Spleen (tissue), 11 donors: ENCODE data around the gene SKI. TPM values are rescaled to one million over a fixed set of nuclear protein-coding genes. Genes with fewer than 3 reads are reported as not detected.
A peak's percentile ranks its signal among the peaks of the same experiment; 100 is the strongest.

Experiments
- DNase-seq: peaks from one replicate; pipeline ENCODE4 v3.0.0-alpha.2; 2020
- H3K27ac ChIP-seq, 8 donors: fragments of 200-600 bp; sonication (generic) in 7 of 8; 1 replicate in 4 of 8; 2 replicates in 4 of 8; pipeline versions ENCODE4 v1.5.0 to v1.8.0; 2016 to 2021; ENCODE audit warnings: inconsistent platforms in 4 of 8, mild to moderate bottlenecking in 4 of 8, moderate library complexity in 1 of 8
- H3K27me3 ChIP-seq, 7 donors: fragments of 200-600 bp; sonication (generic) in 6 of 7; replicated peaks in 1 of 7; 1 replicate in 4 of 7; 2 replicates in 3 of 7; pipeline versions ENCODE4 v1.5.0 to v1.8.0; 2016 to 2021; ENCODE audit warnings: inconsistent platforms in 3 of 7, mild to moderate bottlenecking in 1 of 7
- H3K36me3 ChIP-seq, 6 donors: fragments of 200-600 bp; sonication (generic) in 5 of 6; 1 replicate in 4 of 6; 2 replicates in 2 of 6; pipeline versions ENCODE4 v1.5.0 to v1.8.0; 2016 to 2021; ENCODE audit warnings: inconsistent platforms in 2 of 6
- H3K4me1 ChIP-seq, 6 donors: fragments of 200-600 bp; sonication (generic) in 5 of 6; 1 replicate in 3 of 6; 2 replicates in 3 of 6; pipeline versions ENCODE4 v1.5.0 to v1.8.0; 2016 to 2021; ENCODE audit warnings: inconsistent platforms in 3 of 6
- H3K4me3 ChIP-seq, 8 donors: fragments of 200-600 bp; sonication (generic) in 7 of 8; 1 replicate in 4 of 8; 2 replicates in 4 of 8; pipeline versions ENCODE4 v1.5.0 to v1.8.0; 2016 to 2021; ENCODE audit warnings: inconsistent platforms in 4 of 8, mild to moderate bottlenecking in 4 of 8, moderate library complexity in 2 of 8
- H3K9me3 ChIP-seq, 8 donors: fragments of 200-600 bp; sonication (generic) in 7 of 8; 1 replicate in 4 of 8; 2 replicates in 4 of 8; pipeline versions ENCODE4 v1.5.0 to v1.8.0; 2016 to 2021; ENCODE audit warnings: inconsistent platforms in 4 of 8
- POLR2A ChIP-seq, 3 donors: fragments of 450-650 bp; IDR thresholded peaks; one replicate each; pipeline ENCODE4 v1.5.1; 2017; ENCODE audit warnings: antibody characterized with exemption in 3 of 3, mild to moderate bottlenecking in 1 of 3
- POLR2AphosphoS5 ChIP-seq, 3 donors: sonication (generic); formaldehyde crosslinking; IDR thresholded peaks; one replicate each; pipeline ENCODE4 v1.5.1; 2017; ENCODE audit warnings: antibody characterized with exemption in 3 of 3
- WGBS, 5 donors: extraction: QIAGEN DNeasy Blood & Tissue Kit in 3 of 5; methylation state at CpG; one replicate each; pipeline versions ENCODE4 v1.1.5 to v1.1.7; 2013 to 2018; 5-methylcytosine and 5-hydroxymethylcytosine counted together
- intact Hi-C: fragments of 100-400 bp; cut with DNase I; formaldehyde crosslinking; loops from one replicate; pipeline ENCODE4 v1.15.0; 2023; ENCODE audit warnings: low total_unique reads
- polyA plus RNA-seq, 3 donors: library from polyadenylated mRNA; stranded (reverse); fragments of 200-250 nt; gene quantifications; one replicate each; pipeline ENCODE4 v1.2.1, GENCODE V29; 2013
- total RNA-seq, 7 donors: library from RNA; depleted of rRNA in 3 of 7; stranded (reverse); fragments of >200 nt in 3 of 7; fragmentation: NEBNext Ultra II Directional in 4 of 7; extraction: Animal tissue kit (Norgen Biotek cat#: 25700) in 4 of 7; gene quantifications; one replicate each; pipeline versions ENCODE4 v1.1.0 to v1.2.1, GENCODE V29; 2016 to 2021
- TF ChIP-seq, protein P1 (sequence below), 11 experiments: fragments of 200-600 bp in 7 of 11; fragments of 450-650 bp in 4 of 11; sonication (generic) in 4 of 11; IDR thresholded peaks in 8 of 11; conservative IDR thresholded peaks in 3 of 11; 1 replicate in 7 of 11; 2 replicates in 4 of 11; pipeline versions ENCODE4 v1.4.0 to v1.8.0; 2016 to 2021; ENCODE audit warnings: antibody characterized with exemption in 11 of 11, inconsistent platforms in 4 of 11, mild to moderate bottlenecking in 1 of 11
- donor health status: healthy with polysubstance abuse.
- donor health status: DM: no; HTN: no; CAD: no; lungs with moderate emphysema.
- donor health status: DM: no; HTN: no; CAD: no.
- donor health status: Bipolar disorder and iron deficiency.
- donor health status: healthy.
- donor health status: DM: no; HTN: no; CAD: no.
- donor health status: DM: yes; HTN: yes; CAD: no.

The SKI gene
- total and polyA plus RNA-seq, 10 donors, result 4.4 to 100.0 (median 54.3) TPM

DNA sequence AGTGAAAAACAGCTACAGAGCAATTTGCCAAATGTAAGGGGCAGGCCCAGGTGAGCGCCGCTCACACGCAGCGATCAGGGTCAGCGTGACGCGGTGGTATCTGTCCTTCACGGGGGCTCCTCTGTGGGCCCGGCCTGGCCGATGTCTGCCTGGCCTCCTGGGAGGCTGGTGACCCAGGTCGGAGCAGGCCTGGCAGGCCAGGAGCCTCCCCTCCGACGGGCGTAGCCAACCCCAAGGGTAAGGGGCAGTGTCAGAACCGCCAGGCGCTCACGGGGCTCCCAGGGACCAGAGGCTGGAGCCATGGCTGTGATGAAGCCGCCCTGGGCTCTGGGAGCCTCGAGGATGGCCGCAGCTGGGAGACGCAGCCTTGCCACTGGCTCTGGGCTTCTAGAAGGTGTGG is 91.2 kb downstream of the SKI start:
- no peak overlapping the region for H3K4me3 ChIP-seq
- 81 to 95% (median 90%) methylated on average over 20 to 21 of the region's 21 CpGs for WGBS, 5 donors
- H3K9me3 ChIP-seq, result no peaks in the 10 kb centered on the region
- no peak overlapping the region for H3K27ac ChIP-seq
- peaks cover 0 to 61% (median 9%) of the 10 kb centered on the region in 7 donors for H3K27me3 ChIP-seq
- no peak for TF ChIP-seq POLR2A (IDR thresholded peaks at IDR 0.05)
- TF ChIP-seq, protein P1, sequence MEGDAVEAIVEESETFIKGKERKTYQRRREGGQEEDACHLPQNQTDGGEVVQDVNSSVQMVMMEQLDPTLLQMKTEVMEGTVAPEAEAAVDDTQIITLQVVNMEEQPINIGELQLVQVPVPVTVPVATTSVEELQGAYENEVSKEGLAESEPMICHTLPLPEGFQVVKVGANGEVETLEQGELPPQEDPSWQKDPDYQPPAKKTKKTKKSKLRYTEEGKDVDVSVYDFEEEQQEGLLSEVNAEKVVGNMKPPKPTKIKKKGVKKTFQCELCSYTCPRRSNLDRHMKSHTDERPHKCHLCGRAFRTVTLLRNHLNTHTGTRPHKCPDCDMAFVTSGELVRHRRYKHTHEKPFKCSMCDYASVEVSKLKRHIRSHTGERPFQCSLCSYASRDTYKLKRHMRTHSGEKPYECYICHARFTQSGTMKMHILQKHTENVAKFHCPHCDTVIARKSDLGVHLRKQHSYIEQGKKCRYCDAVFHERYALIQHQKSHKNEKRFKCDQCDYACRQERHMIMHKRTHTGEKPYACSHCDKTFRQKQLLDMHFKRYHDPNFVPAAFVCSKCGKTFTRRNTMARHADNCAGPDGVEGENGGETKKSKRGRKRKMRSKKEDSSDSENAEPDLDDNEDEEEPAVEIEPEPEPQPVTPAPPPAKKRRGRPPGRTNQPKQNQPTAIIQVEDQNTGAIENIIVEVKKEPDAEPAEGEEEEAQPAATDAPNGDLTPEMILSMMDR (IDR thresholded peaks at IDR 0.05 in 8 of 11, conservative IDR thresholded peaks at IDR 0.05 in 3 of 11), result no peak
- intact Hi-C loops, result no loop called here
- H3K4me1 ChIP-seq, result peaks cover 3 to 72% (median 33%) of the 10 kb centered on the region in 6 donors
- H3K36me3 ChIP-seq, result no peaks in the 10 kb centered on the region
- no peak for DNase-seq

DNA sequence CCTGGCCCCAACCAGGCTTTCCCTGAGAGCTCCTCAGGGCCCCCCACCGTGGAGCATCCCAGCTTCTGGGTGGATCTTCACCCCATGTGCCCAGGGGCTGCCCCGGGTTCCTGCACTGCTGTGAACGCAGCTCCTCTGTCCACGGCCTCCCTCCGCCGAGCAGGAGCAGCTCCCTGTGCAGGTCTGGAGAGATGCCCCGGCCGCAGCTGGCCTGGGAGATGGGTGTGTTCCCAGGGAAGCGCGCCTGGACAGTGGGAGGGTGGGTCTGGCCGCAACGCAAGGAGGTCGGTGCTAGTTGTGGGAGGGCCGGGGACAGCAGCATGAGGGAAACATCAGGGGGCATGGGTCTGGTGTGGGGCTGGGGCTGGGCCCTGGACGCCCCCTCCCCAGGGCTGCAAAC is 91.9 kb downstream of the SKI start:
- H3K27me3 ChIP-seq, result peaks cover 0 to 53% (median 9%) of the 10 kb centered on the region in 7 donors
- no peak for DNase-seq
- intact Hi-C loops, result no loop called here
- 89 to 94% (median 91%) methylated on average over 11 to 15 of the region's 15 CpGs for WGBS, 5 donors
- no peaks in the 10 kb centered on the region for H3K36me3 ChIP-seq
- H3K4me3 ChIP-seq, result no peak overlapping the region
- no peaks in the 10 kb centered on the region for H3K9me3 ChIP-seq
- H3K4me1 ChIP-seq, result peaks cover 0 to 64% (median 27%) of the 10 kb centered on the region in 6 donors
- TF ChIP-seq, protein P1 (IDR thresholded peaks at IDR 0.05 in 8 of 11, conservative IDR thresholded peaks at IDR 0.05 in 3 of 11), result no peak
- TF ChIP-seq POLR2AphosphoS5 (IDR thresholded peaks at IDR 0.05) (no peak), POLR2A (IDR thresholded peaks at IDR 0.05) (no peak)
- no peak overlapping the region for H3K27ac ChIP-seq

DNA sequence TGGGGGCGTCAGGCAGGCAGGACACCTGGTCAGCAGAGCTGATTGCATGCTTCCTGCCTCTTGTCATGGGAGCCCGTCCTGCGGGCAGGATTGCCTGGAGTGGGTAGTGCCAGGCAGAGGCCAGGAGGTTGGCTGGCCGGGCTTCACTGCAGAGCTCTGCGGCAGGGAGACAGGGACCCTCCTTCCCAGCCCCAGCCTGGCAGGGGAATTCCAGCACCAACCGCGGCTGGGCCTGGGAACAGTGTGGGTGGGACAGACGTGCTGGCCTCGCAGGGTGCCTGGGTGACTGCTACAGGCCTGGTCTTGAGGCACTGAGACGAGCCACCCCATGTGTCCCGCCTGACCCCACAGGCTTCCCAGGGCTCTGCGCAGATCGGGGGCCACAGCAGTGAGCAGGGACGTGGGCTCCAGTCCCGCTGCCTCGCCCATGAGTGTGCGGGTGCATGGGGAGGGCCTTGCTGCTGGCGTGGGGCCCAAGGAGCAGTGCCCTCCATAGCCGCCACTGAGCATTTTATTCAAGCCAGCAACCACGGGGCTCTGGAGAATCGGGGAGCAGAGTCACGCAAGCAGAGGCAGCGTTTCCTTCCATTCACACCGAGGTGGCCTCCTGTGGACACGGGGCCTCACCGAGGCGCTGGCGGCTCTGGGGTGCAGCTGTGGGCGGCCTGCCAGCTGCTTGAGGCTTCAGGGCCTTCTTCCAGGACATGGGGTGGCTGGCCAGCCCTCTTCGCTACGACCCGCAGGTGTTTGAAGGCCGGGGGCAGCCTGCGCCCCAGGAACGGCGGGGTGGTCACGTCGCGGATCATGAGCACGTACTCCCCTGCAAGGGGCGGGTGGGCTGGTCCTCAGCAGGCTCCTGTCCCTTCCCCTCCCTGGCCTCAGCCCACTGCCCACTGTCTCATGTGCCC is 92.9 kb downstream of the SKI start:
- H3K27ac ChIP-seq, result peak overlapping the region in 3 of 8 donors; percentile 13 to 56 (median 21)
- H3K9me3 ChIP-seq, result no peaks in the 10 kb centered on the region
- peaks cover 0 to 43% (median 9%) of the 10 kb centered on the region in 7 donors for H3K27me3 ChIP-seq
- H3K4me1 ChIP-seq, result peaks cover 0 to 54% (median 17%) of the 10 kb centered on the region in 6 donors
- no peak for DNase-seq
- WGBS, 5 donors, result 78 to 85% (median 82%) methylated on average over 18 to 41 of the region's 41 CpGs
- TF ChIP-seq POLR2AphosphoS5 (IDR thresholded peaks at IDR 0.05) (no peak), POLR2A (IDR thresholded peaks at IDR 0.05) (no peak)
- TF ChIP-seq, protein P1 (IDR thresholded peaks at IDR 0.05 in 8 of 11, conservative IDR thresholded peaks at IDR 0.05 in 3 of 11), result no peak
- H3K4me3 ChIP-seq, result no peak overlapping the region
- no peaks in the 10 kb centered on the region for H3K36me3 ChIP-seq
- intact Hi-C loops, result no loop called here

DNA sequence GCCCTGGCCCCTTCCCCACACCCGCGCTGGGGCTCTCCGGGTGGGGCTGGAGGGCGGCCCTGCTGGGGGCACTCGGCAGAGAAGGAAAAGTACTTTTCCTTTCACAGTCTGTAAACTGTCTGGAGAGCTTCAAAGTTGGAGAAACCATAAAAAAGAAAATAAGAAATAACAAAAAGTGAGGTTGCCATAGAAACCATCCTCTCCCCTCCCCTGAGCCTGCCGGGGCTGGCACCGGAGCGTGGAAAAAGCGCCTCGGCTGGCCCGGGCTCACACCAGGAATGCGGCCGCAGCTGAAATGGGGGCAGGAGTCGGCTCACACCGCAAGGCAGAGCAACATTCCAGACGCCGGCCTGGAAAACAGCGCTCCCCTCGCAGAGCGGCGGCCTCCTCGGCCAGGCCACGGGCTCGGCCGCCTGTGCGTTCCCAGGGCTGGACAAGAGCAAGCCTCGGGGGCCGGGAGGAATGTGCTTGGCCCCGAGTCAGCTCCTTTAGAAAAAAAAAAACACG is 94.0 kb downstream of the SKI start:
- Histone ChIP-seq H3K27ac (peak overlapping the region in 4 of 8 donors; percentile 21 to 56 (median 33)), H3K4me3 (no peak overlapping the region), H3K4me1 (peaks cover 0 to 43% (median 9%) of the 10 kb centered on the region in 6 donors), H3K27me3 (peaks cover 0 to 36% (median 9%) of the 10 kb centered on the region in 7 donors), H3K9me3 (no peaks in the 10 kb centered on the region), H3K36me3 (no peaks in the 10 kb centered on the region)
- TF ChIP-seq POLR2AphosphoS5 (IDR thresholded peaks at IDR 0.05), result peak; percentile 13 to 53 (median 43)
- TF ChIP-seq, protein P1 (IDR thresholded peaks at IDR 0.05 in 8 of 11, conservative IDR thresholded peaks at IDR 0.05 in 3 of 11), result no peak
- intact Hi-C loops, result no loop called here
- 26 to 38% (median 29%) methylated on average over 30 of the region's 30 CpGs for WGBS, 5 donors
- no peak for DNase-seq
